Spinal cord (tissue), 10 donors: ENCODE results near the gene ATP6V1C2. TPM values are rescaled to one million over a fixed set of nuclear protein-coding genes. Genes with fewer than 3 reads are reported as not detected.
"Not testable (repeated sequence)": the region's sequence is repeated elsewhere in the genome, so short reads cannot be mapped to it uniquely, and the experiment has no call there.

Experiments
- DNase-seq, 6 donors: peaks; one replicate each; pipeline versions ENCODE4 v3.0.0 to v3.0.0-alpha.2; 2013 to 2015; ENCODE audit warnings: low spot score in 6 of 6, low read depth in 4 of 6
- H3K27ac ChIP-seq: one replicate; pipeline ENCODE4 v1.5.1; 2013; ENCODE audit warnings: low read depth, low read length, control low read depth
- H3K27me3 ChIP-seq: one replicate; pipeline ENCODE4 v1.6.1; 2013; ENCODE audit warnings: low read length; ENCODE audit not compliant: control insufficient read depth, insufficient read depth
- H3K36me3 ChIP-seq: one replicate; pipeline ENCODE4 v1.6.1; 2013; ENCODE audit warnings: low read length; ENCODE audit not compliant: control insufficient read depth, insufficient read depth
- H3K4me1 ChIP-seq: one replicate; pipeline ENCODE4 v1.6.1; 2013; ENCODE audit warnings: low read length; ENCODE audit not compliant: control insufficient read depth, insufficient read depth
- H3K4me3 ChIP-seq: one replicate; pipeline ENCODE4 v1.5.1; 2013; ENCODE audit warnings: low read depth, low read length, control low read depth
- H3K9me3 ChIP-seq: one replicate; pipeline ENCODE4 v1.6.1; 2013; ENCODE audit warnings: low read length; ENCODE audit not compliant: control insufficient read depth, insufficient read depth
- WGBS: methylation state at CpG from one replicate; pipeline ENCODE4 v1.1.5; 2013; ENCODE audit warnings: missing lambda C conversion rate; ENCODE audit not compliant: insufficient coverage; 5-methylcytosine and 5-hydroxymethylcytosine counted together
- polyA plus RNA-seq, 2 donors: library from polyadenylated mRNA; unstranded; fragments of 120-200 nt; gene quantifications; one replicate each; pipeline ENCODE4 v1.2.1, GENCODE V29; 2013; ENCODE audit not compliant: insufficient read length in 2 of 2
- total RNA-seq, 2 donors: library from RNA; depleted of rRNA in 1 of 2; stranded (reverse); fragments of 120-200 nt in 1 of 2; fragments of >200 nt in 1 of 2; gene quantifications; one replicate each; pipeline versions ENCODE4 v1.2.3 to v1.2.4, GENCODE V29; 2013 to 2014
- donor health status: healthy.

Gene ATP6V1C2
- total and polyA plus RNA-seq, 4 donors: 0.77 to 3.5 (median 1.7) TPM

DNA sequence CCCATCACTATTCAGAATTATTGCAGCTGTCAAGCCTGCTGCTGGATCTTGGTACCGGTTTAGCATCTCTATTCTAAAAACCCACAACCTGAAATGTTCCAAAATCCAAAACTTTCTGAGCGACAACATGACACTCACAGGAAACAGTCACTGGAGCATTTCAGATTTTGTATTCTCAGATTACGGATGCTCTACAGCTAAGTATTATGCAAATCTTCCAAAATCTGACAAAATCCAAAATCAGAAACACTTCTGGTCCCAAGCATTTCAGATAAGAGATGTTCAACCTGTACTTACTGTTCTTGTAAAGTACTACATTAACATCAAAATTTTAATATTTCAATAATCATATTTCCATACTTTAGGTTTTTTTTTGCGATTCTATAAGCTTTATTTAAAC lies 78.7 kb downstream of the ATP6V1C2 start:
- Histone ChIP-seq H3K27me3 (no peaks in the 10 kb centered on the region), H3K27ac (no peak overlapping the region), H3K36me3 (peaks cover 15% of the 10 kb centered on the region), H3K9me3 (no peaks in the 10 kb centered on the region), H3K4me1 (peaks cover 4% of the 10 kb centered on the region), H3K4me3 (no peak overlapping the region)
- no peak for DNase-seq
- 100% methylated on average over 3 of the region's 4 CpGs for WGBS

DNA sequence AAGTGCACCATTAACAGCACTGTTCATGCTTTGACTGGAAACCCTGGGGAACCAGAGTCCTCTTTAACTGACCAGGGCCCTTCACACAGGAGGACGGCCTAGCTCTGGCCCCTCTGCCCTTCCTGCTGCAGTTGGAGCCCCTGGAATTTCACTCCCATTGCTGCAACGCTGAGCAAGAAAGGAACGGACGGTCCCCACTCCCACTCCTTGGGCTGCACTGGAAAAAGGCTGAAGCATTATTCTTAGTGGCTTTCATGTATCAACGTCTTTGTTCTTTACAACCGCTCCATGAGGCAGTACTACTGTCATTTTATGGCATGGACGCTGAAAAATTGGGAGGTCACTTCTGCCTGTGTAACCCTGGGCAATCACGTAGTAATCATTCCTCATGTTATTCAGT lies 81.2 kb downstream of the ATP6V1C2 start:
- WGBS: 51% methylated on average over 6 of the region's 8 CpGs
- H3K27ac ChIP-seq: no peak overlapping the region
- H3K27me3 ChIP-seq: no peaks in the 10 kb centered on the region
- H3K4me3 ChIP-seq: no peak overlapping the region
- no peaks in the 10 kb centered on the region for H3K9me3 ChIP-seq
- H3K36me3 ChIP-seq: peaks cover 12% of the 10 kb centered on the region
- H3K4me1 ChIP-seq: peaks cover 7% of the 10 kb centered on the region
- no peak for DNase-seq

DNA sequence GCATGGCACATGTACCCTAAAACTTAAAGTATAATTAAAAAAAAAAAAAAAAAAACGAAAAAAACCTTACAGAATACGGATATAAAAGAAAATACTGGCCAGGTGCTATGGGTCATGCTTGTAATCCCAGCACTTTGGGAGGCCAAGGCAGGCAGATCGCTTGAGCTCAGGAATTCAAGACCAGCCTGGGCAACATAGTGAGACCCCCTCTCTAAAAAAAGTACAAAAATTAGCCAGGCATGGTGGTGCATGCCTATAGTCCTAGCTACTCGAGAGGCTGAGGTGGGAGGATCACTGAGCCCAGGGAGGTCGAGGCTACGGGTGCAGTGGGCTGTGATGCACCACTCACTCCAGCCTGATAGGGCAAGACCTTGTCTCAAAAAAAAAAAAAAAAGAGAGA lies 84.6 kb downstream of the ATP6V1C2 start:
- peaks cover 12% of the 10 kb centered on the region for H3K4me1 ChIP-seq
- WGBS: 97% methylated on average over 5 of the region's 6 CpGs
- not testable (repeated sequence) for H3K9me3 ChIP-seq

DNA sequence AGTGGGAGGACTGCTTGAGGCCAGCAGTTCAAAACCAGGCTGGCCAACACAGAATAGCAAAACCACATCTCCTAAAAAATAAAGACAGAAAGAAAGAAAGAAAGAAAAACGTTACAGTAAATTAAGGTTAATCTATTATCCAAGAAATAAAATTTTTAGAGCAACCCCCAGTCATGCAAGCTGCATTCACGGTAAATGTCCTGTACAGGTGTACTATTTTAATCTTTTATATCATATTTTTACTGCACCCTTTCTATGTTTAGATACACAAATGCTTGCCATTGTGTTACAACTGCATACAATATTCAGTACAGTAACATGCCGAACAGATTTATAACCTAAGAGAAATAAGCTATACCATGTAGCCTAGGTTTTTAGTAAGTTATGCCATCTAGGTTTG lies 85.1 kb downstream of the ATP6V1C2 start:
- DNase-seq: no peak
- no peaks in the 10 kb centered on the region for H3K36me3 ChIP-seq
- no peak overlapping the region for H3K4me3 ChIP-seq
- no peaks in the 10 kb centered on the region for H3K9me3 ChIP-seq
- no peaks in the 10 kb centered on the region for H3K27me3 ChIP-seq
- no CpG with 5 or more reads among the region's 3 CpGs for WGBS
- no peak overlapping the region for H3K27ac ChIP-seq
- peaks cover 18% of the 10 kb centered on the region for H3K4me1 ChIP-seq

More for the DNA sequence above, 84.6 kb downstream of the ATP6V1C2 start:
- not testable (repeated sequence) for H3K36me3 ChIP-seq, H3K27me3 ChIP-seq, H3K27ac ChIP-seq, H3K4me3 ChIP-seq, DNase-seq

DNA sequence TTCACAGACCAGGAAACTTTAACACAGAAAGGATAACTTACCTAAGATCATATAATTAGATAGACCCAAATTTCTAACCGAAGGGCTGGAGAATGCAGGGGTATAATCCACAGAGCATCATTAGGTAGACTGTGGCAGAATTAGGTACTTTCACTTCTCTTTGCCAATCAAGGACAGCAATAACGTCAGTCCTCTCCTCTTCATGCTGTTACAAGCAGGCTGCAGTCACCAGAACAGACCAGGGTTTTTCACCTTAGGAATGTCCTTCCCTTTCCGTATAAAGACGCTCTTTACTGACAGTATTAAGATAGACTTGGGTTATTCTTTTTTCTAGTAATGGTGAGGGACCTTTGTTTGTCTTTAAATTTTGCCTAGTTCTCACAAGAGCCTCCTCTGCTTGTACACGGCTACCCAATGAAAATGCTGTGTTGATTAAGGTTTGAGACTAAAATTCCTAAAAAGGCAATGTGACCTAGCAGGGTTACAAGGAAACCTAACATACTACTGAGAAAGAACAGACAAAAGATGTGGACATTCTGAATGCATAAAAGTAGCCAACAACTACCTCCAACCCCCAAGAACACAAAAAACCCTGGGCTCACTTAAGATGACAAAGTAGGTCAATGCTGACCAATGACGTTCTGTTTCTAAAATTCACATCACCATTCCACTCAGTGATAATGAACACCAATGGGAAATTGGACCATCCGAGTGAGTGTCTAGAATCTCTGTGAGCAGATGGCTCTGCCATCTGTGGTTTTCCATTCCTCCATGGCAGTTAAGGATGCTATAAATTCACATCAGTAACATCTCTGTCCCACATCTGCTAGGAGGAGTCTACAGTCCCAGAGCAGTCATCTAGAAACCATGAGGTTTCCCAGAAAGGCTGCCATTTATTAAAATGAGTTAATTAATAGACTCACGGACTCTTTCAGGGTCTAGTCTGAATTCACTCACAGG lies 89.1 kb downstream of the ATP6V1C2 start:
- peak overlapping the region; percentile 74 for H3K4me3 ChIP-seq
- DNase-seq: peak in 2 of 6 donors; percentile 79 to 90
- peaks cover 35% of the 10 kb centered on the region for H3K4me1 ChIP-seq
- no peaks in the 10 kb centered on the region for H3K27me3 ChIP-seq
- H3K9me3 ChIP-seq: no peaks in the 10 kb centered on the region
- 0% methylated on average over 1 of the region's 8 CpGs for WGBS
- H3K27ac ChIP-seq: peak overlapping the region; percentile 47
- no peaks in the 10 kb centered on the region for H3K36me3 ChIP-seq

DNA sequence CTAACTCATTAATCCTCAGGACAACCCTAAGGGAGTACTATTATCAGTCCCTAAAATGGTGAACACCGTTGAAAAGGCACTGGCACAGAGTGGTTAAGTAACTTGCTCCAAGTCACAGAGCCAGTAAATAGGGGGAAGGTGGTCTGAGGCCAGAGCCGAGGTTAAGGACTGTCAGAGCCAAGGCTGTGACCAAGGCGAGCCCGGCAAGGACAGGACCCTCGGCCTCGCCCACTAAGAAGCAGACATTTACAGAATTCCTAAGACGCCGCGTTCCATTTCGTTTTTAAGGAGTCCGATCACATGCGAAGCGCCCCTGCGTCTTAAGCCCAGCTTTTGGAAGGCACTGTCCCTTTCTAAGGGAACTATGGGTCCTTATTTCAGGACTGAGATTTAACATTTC lies 90.1 kb downstream of the ATP6V1C2 start:
- Histone ChIP-seq H3K4me1 (peaks cover 35% of the 10 kb centered on the region), H3K27me3 (no peaks in the 10 kb centered on the region), H3K9me3 (no peaks in the 10 kb centered on the region), H3K27ac (peak overlapping the region; percentile 57), H3K36me3 (no peaks in the 10 kb centered on the region), H3K4me3 (peak overlapping the region; percentile 74)
- WGBS: 3% methylated on average over 14 of the region's 14 CpGs
- no peak for DNase-seq

DNA sequence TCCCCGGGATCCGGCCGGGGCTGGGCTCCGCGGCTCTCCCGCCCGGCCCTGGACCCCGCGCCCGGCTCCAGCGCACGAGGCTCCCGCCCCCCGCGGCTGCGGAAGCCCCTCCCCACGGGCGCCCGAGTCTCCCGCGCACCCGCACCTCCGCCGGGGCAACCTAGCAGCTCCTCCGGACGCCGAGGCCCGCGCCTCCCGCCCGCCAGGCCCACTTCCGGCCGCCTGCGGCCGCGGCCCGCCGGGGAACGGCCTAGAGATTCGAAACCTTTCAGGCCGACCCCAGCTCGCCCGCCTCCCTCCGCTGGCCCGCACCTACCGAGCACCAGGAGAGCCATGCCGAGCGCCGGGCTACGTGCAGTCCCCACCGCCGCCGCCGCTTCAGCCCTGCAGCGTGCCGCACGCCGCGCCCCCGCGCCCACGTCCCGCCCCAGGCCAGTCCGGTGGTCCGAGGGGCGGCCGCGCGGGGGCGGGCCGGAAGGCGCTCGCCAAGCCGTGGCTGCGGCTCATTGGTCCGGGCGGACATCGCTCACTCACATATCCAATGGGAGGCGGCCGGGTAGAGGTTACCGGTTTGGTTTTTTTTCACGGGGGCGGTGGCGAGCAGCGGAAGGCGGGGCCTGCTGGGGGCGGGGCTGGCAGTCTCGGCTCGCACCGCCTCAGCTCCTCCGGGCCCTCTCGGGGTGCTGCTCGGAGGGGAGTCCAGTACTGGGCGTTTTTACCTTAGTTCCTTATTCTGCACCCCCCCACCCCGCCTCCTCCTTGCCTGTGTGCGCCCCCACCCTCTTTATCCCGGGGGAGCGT lies 91.1 kb downstream of the ATP6V1C2 start, which contains the start of gene PDIA6:
Gene PDIA6 (minus strand): TSS at position 424 of the 801 bp plus-strand sequence. CDS start 89 bp downstream, at position 335.
- DNase-seq: peak; percentile 91 to 99 (median 95)
- H3K36me3 ChIP-seq: no peaks in the 10 kb centered on the region
- H3K9me3 ChIP-seq: no peaks in the 10 kb centered on the region
- peak within 1 kb of the TSS; percentile 74 for H3K4me3 ChIP-seq
- peak within 1 kb of the TSS; percentile 69 for H3K27ac ChIP-seq
- no peaks in the 10 kb centered on the region for H3K27me3 ChIP-seq
- peaks cover 32% of the 10 kb centered on the region for H3K4me1 ChIP-seq
- under 1% methylated on average over 96 of the region's 98 CpGs for WGBS

DNA sequence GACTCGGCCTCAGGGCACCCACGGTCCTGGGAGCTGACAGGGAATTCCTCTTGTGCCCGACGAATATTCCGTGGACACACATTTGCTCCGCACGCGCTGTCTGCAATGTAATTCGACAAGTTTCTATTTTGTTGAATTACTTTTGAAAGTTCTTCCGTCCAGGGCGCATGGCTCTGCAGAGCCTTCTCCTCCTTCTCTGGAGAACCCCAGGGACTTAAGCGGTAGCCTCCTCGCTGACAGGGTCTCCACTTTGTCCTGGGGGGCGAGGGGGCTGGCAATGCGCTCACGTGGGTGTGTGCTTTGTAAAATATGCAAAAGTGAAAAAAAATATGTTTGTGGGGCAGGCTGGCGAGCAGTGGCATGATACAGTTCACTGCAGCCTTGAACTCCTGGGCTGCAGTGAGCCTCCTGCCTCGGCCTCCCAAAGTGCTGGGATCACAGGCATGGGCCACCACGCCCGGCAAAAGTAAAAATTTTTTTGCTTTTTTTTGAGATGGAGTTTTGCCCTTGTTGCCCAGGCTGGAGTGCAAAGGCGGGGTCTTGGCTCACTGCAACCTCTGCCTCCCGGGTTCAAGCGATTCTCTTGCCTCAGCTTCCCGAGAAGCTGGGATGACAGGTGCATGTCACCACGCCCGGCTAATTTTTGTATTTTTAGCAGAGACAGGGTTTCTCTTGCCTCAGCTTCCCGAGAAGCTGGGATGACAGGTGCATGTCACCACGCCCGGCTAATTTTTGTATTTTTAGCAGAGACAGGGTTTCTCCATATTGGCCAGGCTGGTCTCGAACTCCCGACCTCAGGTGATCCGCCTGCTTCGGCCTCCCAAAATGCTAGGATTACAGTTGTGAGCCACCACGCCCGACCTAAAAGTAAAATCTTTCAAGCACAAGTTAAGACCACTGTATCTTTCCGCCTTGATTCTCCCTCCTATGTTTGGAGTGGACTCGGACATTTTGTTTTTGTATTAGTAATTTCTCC lies 92.0 kb downstream of the ATP6V1C2 start:
- H3K36me3 ChIP-seq, DNase-seq, H3K27me3 ChIP-seq, H3K9me3 ChIP-seq: not testable (repeated sequence)
- 56% methylated on average over 30 of the region's 37 CpGs for WGBS
- peaks cover 32% of the 10 kb centered on the region for H3K4me1 ChIP-seq
- peak overlapping the region; percentile 47 for H3K4me3 ChIP-seq
- H3K27ac ChIP-seq: peak overlapping the region; percentile 59

DNA sequence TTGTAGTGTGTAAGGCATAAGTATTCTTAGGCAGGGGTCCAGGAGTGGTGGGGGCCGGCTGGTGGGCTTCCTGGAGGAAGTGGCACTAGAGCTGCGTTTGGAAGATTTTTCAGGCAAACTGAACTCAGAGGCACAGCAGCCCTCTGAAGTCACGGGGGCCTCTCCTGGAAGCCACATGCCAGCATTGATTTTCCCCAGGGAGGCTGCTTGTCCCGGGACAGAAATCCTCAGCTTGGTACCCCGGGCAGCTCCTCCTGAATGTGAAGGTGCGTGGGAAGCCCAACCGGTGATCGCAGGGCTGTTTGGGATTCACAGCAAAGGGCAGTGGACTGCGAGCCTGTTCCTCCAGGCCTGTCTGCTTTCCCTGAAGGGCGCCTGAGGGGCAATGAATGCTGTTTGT lies 92.7 kb downstream of the ATP6V1C2 start:
- H3K4me1 ChIP-seq: peaks cover 31% of the 10 kb centered on the region
- H3K9me3 ChIP-seq: no peaks in the 10 kb centered on the region
- no peaks in the 10 kb centered on the region for H3K36me3 ChIP-seq
- 51% methylated on average over 10 of the region's 10 CpGs for WGBS
- DNase-seq: no peak
- H3K4me3 ChIP-seq: no peak overlapping the region
- no peak overlapping the region for H3K27ac ChIP-seq
- no peaks in the 10 kb centered on the region for H3K27me3 ChIP-seq
